Measurements from ENCODE around the gene SIK3. TPM values are rescaled to one million over a fixed set of nuclear protein-coding genes. Genes with fewer than 3 reads are reported as not detected.

SIK3 gene
- total RNA-seq, 1 experiment from 2014 or later, result 34.4 TPM

DNA sequence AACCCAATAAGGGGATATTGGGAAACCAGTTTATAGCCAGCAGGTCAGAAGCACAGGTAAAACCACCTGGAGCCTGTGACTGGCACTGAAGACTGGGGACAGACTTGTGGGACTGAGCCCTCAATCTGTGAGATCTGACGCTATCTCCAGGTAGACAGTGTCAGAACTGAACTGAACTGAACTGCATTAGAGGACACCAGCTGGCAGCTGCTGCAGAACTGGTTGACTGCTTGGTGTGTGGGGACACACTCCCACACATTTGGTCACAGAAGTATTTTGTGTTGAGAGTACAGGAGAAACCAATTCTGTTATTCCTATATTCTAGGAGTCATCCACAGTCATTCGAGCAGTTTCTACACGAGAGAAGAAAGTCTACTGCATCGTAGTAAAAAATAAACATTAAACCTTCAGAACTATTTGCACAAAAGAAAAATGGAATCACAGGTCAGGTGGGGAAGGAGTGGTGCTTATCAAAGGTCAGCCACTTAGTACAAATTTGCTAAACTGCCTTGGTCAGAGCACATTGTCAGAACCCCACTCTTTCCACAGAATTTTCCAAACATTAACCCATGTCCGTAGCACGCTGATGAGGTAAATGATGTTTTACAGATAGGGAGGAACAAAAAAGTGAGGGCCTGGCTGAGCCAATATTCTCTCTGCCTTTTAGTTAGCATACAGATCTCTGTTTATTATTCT, 77.2 kb downstream of the SIK3 start:
- no peak for TF ChIP-seq NFATC4 (CRISPR knock-in tag; IDR thresholded peaks at IDR 0.05)
- no peak for TF ChIP-seq TP53 (CRISPR knock-in tag; IDR thresholded peaks at IDR 0.05)
- no peak for TF ChIP-seq TEAD4 (CRISPR knock-in tag; IDR thresholded peaks at IDR 0.05)
- TF ChIP-seq, protein P1, sequence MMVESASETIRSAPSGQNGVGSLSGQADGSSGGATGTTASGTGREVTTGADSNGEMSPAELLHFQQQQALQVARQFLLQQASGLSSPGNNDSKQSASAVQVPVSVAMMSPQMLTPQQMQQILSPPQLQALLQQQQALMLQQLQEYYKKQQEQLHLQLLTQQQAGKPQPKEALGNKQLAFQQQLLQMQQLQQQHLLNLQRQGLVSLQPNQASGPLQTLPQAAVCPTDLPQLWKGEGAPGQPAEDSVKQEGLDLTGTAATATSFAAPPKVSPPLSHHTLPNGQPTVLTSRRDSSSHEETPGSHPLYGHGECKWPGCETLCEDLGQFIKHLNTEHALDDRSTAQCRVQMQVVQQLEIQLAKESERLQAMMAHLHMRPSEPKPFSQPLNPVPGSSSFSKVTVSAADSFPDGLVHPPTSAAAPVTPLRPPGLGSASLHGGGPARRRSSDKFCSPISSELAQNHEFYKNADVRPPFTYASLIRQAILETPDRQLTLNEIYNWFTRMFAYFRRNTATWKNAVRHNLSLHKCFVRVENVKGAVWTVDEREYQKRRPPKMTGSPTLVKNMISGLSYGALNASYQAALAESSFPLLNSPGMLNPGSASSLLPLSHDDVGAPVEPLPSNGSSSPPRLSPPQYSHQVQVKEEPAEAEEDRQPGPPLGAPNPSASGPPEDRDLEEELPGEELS (CRISPR knock-in tag; IDR thresholded peaks at IDR 0.05), result no peak
- TF ChIP-seq, protein P2, sequence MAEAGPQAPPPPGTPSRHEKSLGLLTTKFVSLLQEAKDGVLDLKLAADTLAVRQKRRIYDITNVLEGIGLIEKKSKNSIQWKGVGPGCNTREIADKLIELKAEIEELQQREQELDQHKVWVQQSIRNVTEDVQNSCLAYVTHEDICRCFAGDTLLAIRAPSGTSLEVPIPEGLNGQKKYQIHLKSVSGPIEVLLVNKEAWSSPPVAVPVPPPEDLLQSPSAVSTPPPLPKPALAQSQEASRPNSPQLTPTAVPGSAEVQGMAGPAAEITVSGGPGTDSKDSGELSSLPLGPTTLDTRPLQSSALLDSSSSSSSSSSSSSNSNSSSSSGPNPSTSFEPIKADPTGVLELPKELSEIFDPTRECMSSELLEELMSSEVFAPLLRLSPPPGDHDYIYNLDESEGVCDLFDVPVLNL (CRISPR knock-in tag; IDR thresholded peaks at IDR 0.05; ENCODE audit: borderline replicate concordance, low read depth), result no peak
- TF ChIP-seq, protein P3, sequence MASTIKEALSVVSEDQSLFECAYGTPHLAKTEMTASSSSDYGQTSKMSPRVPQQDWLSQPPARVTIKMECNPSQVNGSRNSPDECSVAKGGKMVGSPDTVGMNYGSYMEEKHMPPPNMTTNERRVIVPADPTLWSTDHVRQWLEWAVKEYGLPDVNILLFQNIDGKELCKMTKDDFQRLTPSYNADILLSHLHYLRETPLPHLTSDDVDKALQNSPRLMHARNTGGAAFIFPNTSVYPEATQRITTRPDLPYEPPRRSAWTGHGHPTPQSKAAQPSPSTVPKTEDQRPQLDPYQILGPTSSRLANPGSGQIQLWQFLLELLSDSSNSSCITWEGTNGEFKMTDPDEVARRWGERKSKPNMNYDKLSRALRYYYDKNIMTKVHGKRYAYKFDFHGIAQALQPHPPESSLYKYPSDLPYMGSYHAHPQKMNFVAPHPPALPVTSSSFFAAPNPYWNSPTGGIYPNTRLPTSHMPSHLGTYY (CRISPR knock-in tag; IDR thresholded peaks at IDR 0.05), result no peak
- TF ChIP-seq ZNF219 (CRISPR knock-in tag; IDR thresholded peaks at IDR 0.05; ENCODE audit: borderline replicate concordance), result no peak
- no peak for TF ChIP-seq ZNF232 (CRISPR knock-in tag; IDR thresholded peaks at IDR 0.05)
- no peak for TF ChIP-seq CREB1 (CRISPR knock-in tag; IDR thresholded peaks at IDR 0.05)
- no peak for TF ChIP-seq JAZF1 (CRISPR knock-in tag; IDR thresholded peaks at IDR 0.05)
- TF ChIP-seq, protein P4, sequence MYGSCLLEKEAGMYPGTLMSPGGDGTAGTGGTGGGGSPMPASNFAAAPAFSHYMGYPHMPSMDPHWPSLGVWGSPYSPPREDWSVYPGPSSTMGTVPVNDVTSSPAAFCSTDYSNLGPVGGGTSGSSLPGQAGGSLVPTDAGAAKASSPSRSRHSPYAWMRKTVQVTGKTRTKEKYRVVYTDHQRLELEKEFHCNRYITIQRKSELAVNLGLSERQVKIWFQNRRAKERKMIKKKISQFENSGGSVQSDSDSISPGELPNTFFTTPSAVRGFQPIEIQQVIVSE (CRISPR knock-in tag; IDR thresholded peaks at IDR 0.05; ENCODE audit: borderline replicate concordance), result no peak
- TF ChIP-seq SP1 (CRISPR knock-in tag; conservative IDR thresholded peaks at IDR 0.05), result no peak
- no peak for TF ChIP-seq RELA (CRISPR knock-in tag; IDR thresholded peaks at IDR 0.05; ENCODE audit: borderline replicate concordance)
- no peak for TF ChIP-seq EMX1 (CRISPR knock-in tag; IDR thresholded peaks at IDR 0.05)
- ChIA-PET POLR2A (no interaction called here), CTCF (no interaction called here)
- H3K9me3 Mint-ChIP-seq, result peaks cover 4% of the 10 kb centered on the region
- H3K27ac Mint-ChIP-seq, result peak overlapping the region; percentile 71; the same call in 1 of the 2 replicates
- peaks cover 2% of the 10 kb centered on the region; the same call in 1 of the 2 replicates for H3K4me1 Mint-ChIP-seq
- ATAC-seq, result no peak
- H3K36me3 Mint-ChIP-seq, result no peaks in the 10 kb centered on the region
- H3K27me3 Mint-ChIP-seq (ENCODE audit: low read depth), result no peaks in the 10 kb centered on the region
- no peak overlapping the region for H3K4me3 Mint-ChIP-seq
- DNase-seq (ENCODE audit: low spot score), result no peak

DNA sequence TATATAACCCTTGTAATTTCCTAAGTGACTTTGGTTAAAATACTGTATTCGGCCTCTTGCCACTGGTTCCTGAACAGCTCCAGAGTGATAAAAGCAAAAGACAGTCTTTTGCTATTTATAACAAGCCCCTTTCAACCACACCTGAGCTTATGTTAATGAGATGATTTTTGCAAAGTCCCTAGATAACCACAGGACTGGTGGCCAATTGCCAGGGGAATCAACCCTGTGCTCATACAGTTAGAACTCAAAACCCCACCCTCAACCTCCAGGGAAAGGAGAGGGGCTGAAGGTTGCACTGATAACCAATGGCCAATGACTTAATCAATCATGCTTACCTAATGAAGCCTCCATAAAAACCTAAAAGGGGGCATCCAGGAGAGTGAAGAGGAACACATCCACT, 77.9 kb downstream of the SIK3 start:
- Mint-ChIP-seq H3K4me3 (no peak overlapping the region), H3K36me3 (no peaks in the 10 kb centered on the region), H3K4me1 (peaks cover 2% of the 10 kb centered on the region; the same call in 1 of the 2 replicates), H3K27ac (no peak overlapping the region; the same call in 1 of the 2 replicates), H3K9me3 (peaks cover 4% of the 10 kb centered on the region), H3K27me3 (ENCODE audit: low read depth) (no peaks in the 10 kb centered on the region)
- ChIA-PET CTCF (no interaction called here), POLR2A (interaction anchor here (0.6 kb wide), 1 partner anchor 46 kb away, joined by 4 read pairs; no protein-coding TSS in a partner anchor)
- DNase-seq (ENCODE audit: low spot score), result no peak
- no peak for ATAC-seq
- TF ChIP-seq, protein P5, sequence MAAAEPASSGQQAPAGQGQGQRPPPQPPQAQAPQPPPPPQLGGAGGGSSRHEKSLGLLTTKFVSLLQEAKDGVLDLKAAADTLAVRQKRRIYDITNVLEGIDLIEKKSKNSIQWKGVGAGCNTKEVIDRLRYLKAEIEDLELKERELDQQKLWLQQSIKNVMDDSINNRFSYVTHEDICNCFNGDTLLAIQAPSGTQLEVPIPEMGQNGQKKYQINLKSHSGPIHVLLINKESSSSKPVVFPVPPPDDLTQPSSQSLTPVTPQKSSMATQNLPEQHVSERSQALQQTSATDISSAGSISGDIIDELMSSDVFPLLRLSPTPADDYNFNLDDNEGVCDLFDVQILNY (CRISPR knock-in tag; IDR thresholded peaks at IDR 0.05), result no peak
- TF ChIP-seq CBFB (CRISPR knock-in tag; IDR thresholded peaks at IDR 0.05; ENCODE audit: low read depth) (no peak), TP53 (CRISPR knock-in tag; IDR thresholded peaks at IDR 0.05) (no peak), NR2C2 (CRISPR knock-in tag; IDR thresholded peaks at IDR 0.05) (no peak), ETV6 (CRISPR knock-in tag; IDR thresholded peaks at IDR 0.05) (no peak), ZNF416 (CRISPR knock-in tag; IDR thresholded peaks at IDR 0.05) (no peak), ZNF121 (CRISPR knock-in tag; IDR thresholded peaks at IDR 0.05) (no peak), GRHL2 (CRISPR knock-in tag; IDR thresholded peaks at IDR 0.05; ENCODE audit: insufficient replicate concordance, severe bottlenecking) (no peak), ZNF219 (CRISPR knock-in tag; IDR thresholded peaks at IDR 0.05; ENCODE audit: borderline replicate concordance) (no peak), SP1 (CRISPR knock-in tag; conservative IDR thresholded peaks at IDR 0.05) (no peak), NFATC4 (CRISPR knock-in tag; IDR thresholded peaks at IDR 0.05) (no peak)
- TF ChIP-seq, protein P6, sequence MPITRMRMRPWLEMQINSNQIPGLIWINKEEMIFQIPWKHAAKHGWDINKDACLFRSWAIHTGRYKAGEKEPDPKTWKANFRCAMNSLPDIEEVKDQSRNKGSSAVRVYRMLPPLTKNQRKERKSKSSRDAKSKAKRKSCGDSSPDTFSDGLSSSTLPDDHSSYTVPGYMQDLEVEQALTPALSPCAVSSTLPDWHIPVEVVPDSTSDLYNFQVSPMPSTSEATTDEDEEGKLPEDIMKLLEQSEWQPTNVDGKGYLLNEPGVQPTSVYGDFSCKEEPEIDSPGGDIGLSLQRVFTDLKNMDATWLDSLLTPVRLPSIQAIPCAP (CRISPR knock-in tag; IDR thresholded peaks at IDR 0.05), result no peak
- TF ChIP-seq, protein P7, sequence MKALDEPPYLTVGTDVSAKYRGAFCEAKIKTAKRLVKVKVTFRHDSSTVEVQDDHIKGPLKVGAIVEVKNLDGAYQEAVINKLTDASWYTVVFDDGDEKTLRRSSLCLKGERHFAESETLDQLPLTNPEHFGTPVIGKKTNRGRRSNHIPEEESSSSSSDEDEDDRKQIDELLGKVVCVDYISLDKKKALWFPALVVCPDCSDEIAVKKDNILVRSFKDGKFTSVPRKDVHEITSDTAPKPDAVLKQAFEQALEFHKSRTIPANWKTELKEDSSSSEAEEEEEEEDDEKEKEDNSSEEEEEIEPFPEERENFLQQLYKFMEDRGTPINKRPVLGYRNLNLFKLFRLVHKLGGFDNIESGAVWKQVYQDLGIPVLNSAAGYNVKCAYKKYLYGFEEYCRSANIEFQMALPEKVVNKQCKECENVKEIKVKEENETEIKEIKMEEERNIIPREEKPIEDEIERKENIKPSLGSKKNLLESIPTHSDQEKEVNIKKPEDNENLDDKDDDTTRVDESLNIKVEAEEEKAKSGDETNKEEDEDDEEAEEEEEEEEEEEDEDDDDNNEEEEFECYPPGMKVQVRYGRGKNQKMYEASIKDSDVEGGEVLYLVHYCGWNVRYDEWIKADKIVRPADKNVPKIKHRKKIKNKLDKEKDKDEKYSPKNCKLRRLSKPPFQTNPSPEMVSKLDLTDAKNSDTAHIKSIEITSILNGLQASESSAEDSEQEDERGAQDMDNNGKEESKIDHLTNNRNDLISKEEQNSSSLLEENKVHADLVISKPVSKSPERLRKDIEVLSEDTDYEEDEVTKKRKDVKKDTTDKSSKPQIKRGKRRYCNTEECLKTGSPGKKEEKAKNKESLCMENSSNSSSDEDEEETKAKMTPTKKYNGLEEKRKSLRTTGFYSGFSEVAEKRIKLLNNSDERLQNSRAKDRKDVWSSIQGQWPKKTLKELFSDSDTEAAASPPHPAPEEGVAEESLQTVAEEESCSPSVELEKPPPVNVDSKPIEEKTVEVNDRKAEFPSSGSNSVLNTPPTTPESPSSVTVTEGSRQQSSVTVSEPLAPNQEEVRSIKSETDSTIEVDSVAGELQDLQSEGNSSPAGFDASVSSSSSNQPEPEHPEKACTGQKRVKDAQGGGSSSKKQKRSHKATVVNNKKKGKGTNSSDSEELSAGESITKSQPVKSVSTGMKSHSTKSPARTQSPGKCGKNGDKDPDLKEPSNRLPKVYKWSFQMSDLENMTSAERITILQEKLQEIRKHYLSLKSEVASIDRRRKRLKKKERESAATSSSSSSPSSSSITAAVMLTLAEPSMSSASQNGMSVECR (CRISPR knock-in tag; IDR thresholded peaks at IDR 0.05; ENCODE audit: borderline replicate concordance), result no peak
- TF ChIP-seq, protein P8, sequence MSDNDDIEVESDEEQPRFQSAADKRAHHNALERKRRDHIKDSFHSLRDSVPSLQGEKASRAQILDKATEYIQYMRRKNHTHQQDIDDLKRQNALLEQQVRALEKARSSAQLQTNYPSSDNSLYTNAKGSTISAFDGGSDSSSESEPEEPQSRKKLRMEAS (CRISPR knock-in tag; IDR thresholded peaks at IDR 0.05), result no peak

Measured in WTC11 (cell line).